ENCODE data around the gene ERCC5. TPM values are rescaled to one million over a fixed set of nuclear protein-coding genes. Genes with fewer than 3 reads are reported as not detected.

ERCC5 gene
- total RNA-seq, 1 experiment from 2014 or later = 37.6 TPM

- ChIA-PET CTCF (interaction anchor here (1.1 kb wide), 1 partner anchor 14 kb away, joined by 5 read pairs; no protein-coding TSS in a partner anchor), POLR2A (ENCODE audit: low non-redundant PET) (no interaction called here)
- no TSS peak for BruUV-seq (replicated peaks)
- H3K36me3 ChIP-seq (ENCODE audit: insufficient read depth, low read length, poor library complexity, severe bottlenecking) = peaks cover 47% of the 10 kb centered on the region
- H3K27ac ChIP-seq (ENCODE audit: low read depth, low read length, poor library complexity, severe bottlenecking) = no peak overlapping the region
- no peak overlapping the region for H3K4me3 ChIP-seq (ENCODE audit: low read depth, low read length, poor library complexity, severe bottlenecking)
- no peaks in the 10 kb centered on the region for H3K4me1 ChIP-seq (ENCODE audit: insufficient read depth, low read length, poor library complexity, severe bottlenecking)
- DNase-seq (ENCODE audit: low spot score) = no peak
- intact Hi-C loops (cut with micrococcal nuclease; ENCODE audit: unreplicated experiment) = no loop called here
- no peak for TF ChIP-seq EZH2 (IDR thresholded peaks at IDR 0.05; ENCODE audit: borderline replicate concordance, low read depth, low read length, poor library complexity, severe bottlenecking)
- TF ChIP-seq, protein P1, sequence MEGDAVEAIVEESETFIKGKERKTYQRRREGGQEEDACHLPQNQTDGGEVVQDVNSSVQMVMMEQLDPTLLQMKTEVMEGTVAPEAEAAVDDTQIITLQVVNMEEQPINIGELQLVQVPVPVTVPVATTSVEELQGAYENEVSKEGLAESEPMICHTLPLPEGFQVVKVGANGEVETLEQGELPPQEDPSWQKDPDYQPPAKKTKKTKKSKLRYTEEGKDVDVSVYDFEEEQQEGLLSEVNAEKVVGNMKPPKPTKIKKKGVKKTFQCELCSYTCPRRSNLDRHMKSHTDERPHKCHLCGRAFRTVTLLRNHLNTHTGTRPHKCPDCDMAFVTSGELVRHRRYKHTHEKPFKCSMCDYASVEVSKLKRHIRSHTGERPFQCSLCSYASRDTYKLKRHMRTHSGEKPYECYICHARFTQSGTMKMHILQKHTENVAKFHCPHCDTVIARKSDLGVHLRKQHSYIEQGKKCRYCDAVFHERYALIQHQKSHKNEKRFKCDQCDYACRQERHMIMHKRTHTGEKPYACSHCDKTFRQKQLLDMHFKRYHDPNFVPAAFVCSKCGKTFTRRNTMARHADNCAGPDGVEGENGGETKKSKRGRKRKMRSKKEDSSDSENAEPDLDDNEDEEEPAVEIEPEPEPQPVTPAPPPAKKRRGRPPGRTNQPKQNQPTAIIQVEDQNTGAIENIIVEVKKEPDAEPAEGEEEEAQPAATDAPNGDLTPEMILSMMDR (conservative IDR thresholded peaks at IDR 0.05; ENCODE audit: low read depth, low read length) = no peak
- no peaks in the 10 kb centered on the region for H3K9me3 ChIP-seq (ENCODE audit: low read depth, low read length, poor library complexity, severe bottlenecking)
- H3K27me3 ChIP-seq (replicated peaks; ENCODE audit: insufficient read depth, low read depth, low read length, poor library complexity) = no peaks in the 10 kb centered on the region
Measured at GRCh38 chr13:102856557-102856956, 10.7 kb downstream of the ERCC5 start.

DNA sequence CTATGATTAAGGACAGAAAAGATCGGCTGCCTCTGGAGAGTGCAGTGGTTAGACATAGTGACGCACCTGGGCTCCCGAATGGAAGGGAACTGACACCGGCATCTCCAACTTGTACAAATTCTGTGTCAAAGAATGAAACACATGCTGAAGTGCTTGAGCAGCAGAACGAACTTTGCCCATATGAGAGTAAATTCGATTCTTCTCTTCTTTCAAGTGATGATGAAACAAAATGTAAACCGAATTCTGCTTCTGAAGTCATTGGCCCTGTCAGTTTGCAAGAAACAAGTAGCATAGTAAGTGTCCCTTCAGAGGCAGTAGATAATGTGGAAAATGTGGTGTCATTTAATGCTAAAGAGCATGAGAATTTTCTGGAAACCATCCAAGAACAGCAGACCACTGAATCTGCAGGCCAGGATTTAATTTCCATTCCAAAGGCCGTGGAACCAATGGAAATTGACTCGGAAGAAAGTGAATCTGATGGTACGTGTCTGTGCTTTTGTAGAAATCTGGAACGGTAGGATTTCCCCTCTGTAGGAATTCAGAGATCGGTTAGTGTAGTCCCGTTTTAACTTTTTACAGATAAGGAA, 16.9 kb downstream of the ERCC5 start:
- Histone ChIP-seq H3K27ac (ENCODE audit: low read depth, low read length, poor library complexity, severe bottlenecking) (no peak overlapping the region), H3K27me3 (replicated peaks; ENCODE audit: insufficient read depth, low read depth, low read length, poor library complexity) (no peaks in the 10 kb centered on the region), H3K36me3 (ENCODE audit: insufficient read depth, low read length, poor library complexity, severe bottlenecking) (peaks cover 81% of the 10 kb centered on the region), H3K4me1 (ENCODE audit: insufficient read depth, low read length, poor library complexity, severe bottlenecking) (no peaks in the 10 kb centered on the region), H3K4me3 (ENCODE audit: low read depth, low read length, poor library complexity, severe bottlenecking) (no peak overlapping the region), H3K9me3 (ENCODE audit: low read depth, low read length, poor library complexity, severe bottlenecking) (no peaks in the 10 kb centered on the region)
- no TSS peak for BruUV-seq (replicated peaks)
- intact Hi-C loops (cut with micrococcal nuclease; ENCODE audit: unreplicated experiment) = no loop called here
- CTCF ChIA-PET = no interaction called here
- no peak for TF ChIP-seq EZH2 (IDR thresholded peaks at IDR 0.05; ENCODE audit: borderline replicate concordance, low read depth, low read length, poor library complexity, severe bottlenecking)
- TF ChIP-seq, protein P1 (conservative IDR thresholded peaks at IDR 0.05; ENCODE audit: low read depth, low read length) = no peak
- POLR2A ChIA-PET (ENCODE audit: low non-redundant PET) = no interaction called here
- DNase-seq (ENCODE audit: low spot score) = peak; percentile 14

- H3K9me3 ChIP-seq (ENCODE audit: low read depth, low read length, poor library complexity, severe bottlenecking) = no peaks in the 10 kb centered on the region
- peaks cover 72% of the 10 kb centered on the region for H3K36me3 ChIP-seq (ENCODE audit: insufficient read depth, low read length, poor library complexity, severe bottlenecking)
- H3K4me1 ChIP-seq (ENCODE audit: insufficient read depth, low read length, poor library complexity, severe bottlenecking) = no peaks in the 10 kb centered on the region
- H3K27me3 ChIP-seq (replicated peaks; ENCODE audit: insufficient read depth, low read depth, low read length, poor library complexity) = no peaks in the 10 kb centered on the region
- H3K4me3 ChIP-seq (ENCODE audit: low read depth, low read length, poor library complexity, severe bottlenecking) = no peak overlapping the region
- intact Hi-C loops (cut with micrococcal nuclease; ENCODE audit: unreplicated experiment) = no loop called here
- no TSS peak for BruUV-seq (replicated peaks)
- no peak overlapping the region for H3K27ac ChIP-seq (ENCODE audit: low read depth, low read length, poor library complexity, severe bottlenecking)
- DNase-seq (ENCODE audit: low spot score) = no peak
- TF ChIP-seq EZH2 (IDR thresholded peaks at IDR 0.05; ENCODE audit: borderline replicate concordance, low read depth, low read length, poor library complexity, severe bottlenecking) = no peak
- TF ChIP-seq, protein P1 (conservative IDR thresholded peaks at IDR 0.05; ENCODE audit: low read depth, low read length) = no peak
- ChIA-PET POLR2A (ENCODE audit: low non-redundant PET) (no interaction called here), CTCF (no interaction called here)
Measured at GRCh38 chr13:102863590-102863989, 17.8 kb downstream of the ERCC5 start.

Data from A673 (cell line).